Calu3 (cell line): ENCODE measurements around the gene MOXD1. TPM values are rescaled to one million over a fixed set of nuclear protein-coding genes. Genes with fewer than 3 reads are reported as not detected.

Experiments used
- BruUV-seq: library from RNA; stranded (reverse); fragments of 400-500 nt; replicated peaks from 2 replicates; lab custom pipeline; 2021; lab: Mats Ljungman, UMichigan
- CTCF ChIA-PET: fragments of 300-600 bp; sonication (Branson Sonifier 250); formaldehyde crosslinking; loops from one replicate; lab custom pipeline; 2022; ENCODE audit warnings: antibody characterized with exemption; lab: Charles Lee
- DNase-seq: peaks from one replicate; pipeline ENCODE4 v3.0.0; 2022
- H3K27ac Mint-ChIP-seq: one replicate; pipeline ENCODE4 v1.8.0; 2022; ENCODE audit warnings: mixed read lengths; ENCODE audit not compliant: unreplicated experiment
- H3K27me3 Mint-ChIP-seq: one replicate; pipeline ENCODE4 v1.8.0; 2022; ENCODE audit warnings: mixed read lengths; ENCODE audit not compliant: unreplicated experiment
- H3K36me3 Mint-ChIP-seq: one replicate; pipeline ENCODE4 v1.8.0; 2022; ENCODE audit warnings: mild to moderate bottlenecking, moderate library complexity, mixed read lengths; ENCODE audit not compliant: insufficient read depth, unreplicated experiment
- H3K4me1 Mint-ChIP-seq: one replicate; pipeline ENCODE4 v1.8.0; 2022; ENCODE audit warnings: mild to moderate bottlenecking, low read depth, mixed read lengths; ENCODE audit not compliant: unreplicated experiment
- H3K4me3 Mint-ChIP-seq: one replicate; pipeline ENCODE4 v1.8.0; 2022; ENCODE audit warnings: mild to moderate bottlenecking, low read depth, moderate library complexity, mixed read lengths; ENCODE audit not compliant: unreplicated experiment
- H3K9me3 Mint-ChIP-seq: one replicate; pipeline ENCODE4 v1.8.0; 2022; ENCODE audit warnings: low read depth, mixed read lengths; ENCODE audit not compliant: unreplicated experiment
- intact Hi-C: fragments of 100-400 bp; cut with micrococcal nuclease; formaldehyde crosslinking; loops from one replicate; pipeline ENCODE4 v1.10.0; 2022; ENCODE audit not compliant: unreplicated experiment
- total RNA-seq: library from RNA; stranded (reverse); gene quantifications from 2 replicates; pipeline ENCODE4 v1.2.3, GENCODE V29; 2022
- TF ChIP-seq, protein P1 (sequence below): fragments of 200-600 bp; IDR thresholded peaks from one replicate; pipeline ENCODE4 v1.8.0; 2022; ENCODE audit warnings: antibody characterized with exemption; ENCODE audit not compliant: unreplicated experiment

Gene MOXD1
- total RNA-seq, 1 experiment from 2014 or later, result 13.6 TPM

DNA sequence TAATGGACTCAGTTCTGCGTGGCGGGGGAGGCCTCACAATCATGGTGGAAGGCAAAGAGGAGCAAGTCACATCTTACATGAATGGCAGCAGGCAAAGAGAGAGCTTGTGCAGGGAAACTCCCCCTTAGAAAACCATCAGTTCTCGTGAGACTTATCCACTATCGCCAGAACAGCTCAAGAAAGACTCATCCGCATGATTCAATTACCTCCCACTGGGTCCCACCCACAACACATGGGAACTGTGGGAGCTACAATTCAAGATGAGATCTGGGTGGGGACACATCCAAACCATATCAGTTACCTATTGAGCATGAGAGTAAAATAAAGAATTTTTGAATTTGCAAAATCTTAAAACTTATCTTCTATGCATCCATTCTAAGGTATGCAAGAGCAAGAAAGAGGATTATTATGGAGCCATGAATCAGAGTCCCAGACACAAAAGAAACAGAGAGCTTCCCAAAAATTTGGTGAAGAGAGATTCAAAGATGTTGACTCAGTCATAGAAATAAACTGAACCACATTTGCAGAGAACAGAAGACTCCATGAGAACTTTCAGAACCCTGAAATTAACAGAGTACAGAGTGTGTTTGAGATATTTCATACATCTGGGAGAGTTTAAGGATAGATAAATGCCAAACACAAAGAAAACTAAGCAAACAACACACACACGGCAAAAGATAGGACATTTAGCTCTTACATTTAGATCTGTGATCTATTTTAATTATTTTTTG lies 17.1 kb upstream of the MOXD1 start:
- H3K27me3 Mint-ChIP-seq, result no peaks in the 10 kb centered on the region
- CTCF ChIA-PET, result no interaction called here
- DNase-seq, result no peak
- peaks cover 12% of the 10 kb centered on the region for H3K4me1 Mint-ChIP-seq
- H3K36me3 Mint-ChIP-seq, result no peaks in the 10 kb centered on the region
- no peak overlapping the region for H3K4me3 Mint-ChIP-seq
- intact Hi-C loops, result no loop called here
- no TSS peak for BruUV-seq
- TF ChIP-seq, protein P1, sequence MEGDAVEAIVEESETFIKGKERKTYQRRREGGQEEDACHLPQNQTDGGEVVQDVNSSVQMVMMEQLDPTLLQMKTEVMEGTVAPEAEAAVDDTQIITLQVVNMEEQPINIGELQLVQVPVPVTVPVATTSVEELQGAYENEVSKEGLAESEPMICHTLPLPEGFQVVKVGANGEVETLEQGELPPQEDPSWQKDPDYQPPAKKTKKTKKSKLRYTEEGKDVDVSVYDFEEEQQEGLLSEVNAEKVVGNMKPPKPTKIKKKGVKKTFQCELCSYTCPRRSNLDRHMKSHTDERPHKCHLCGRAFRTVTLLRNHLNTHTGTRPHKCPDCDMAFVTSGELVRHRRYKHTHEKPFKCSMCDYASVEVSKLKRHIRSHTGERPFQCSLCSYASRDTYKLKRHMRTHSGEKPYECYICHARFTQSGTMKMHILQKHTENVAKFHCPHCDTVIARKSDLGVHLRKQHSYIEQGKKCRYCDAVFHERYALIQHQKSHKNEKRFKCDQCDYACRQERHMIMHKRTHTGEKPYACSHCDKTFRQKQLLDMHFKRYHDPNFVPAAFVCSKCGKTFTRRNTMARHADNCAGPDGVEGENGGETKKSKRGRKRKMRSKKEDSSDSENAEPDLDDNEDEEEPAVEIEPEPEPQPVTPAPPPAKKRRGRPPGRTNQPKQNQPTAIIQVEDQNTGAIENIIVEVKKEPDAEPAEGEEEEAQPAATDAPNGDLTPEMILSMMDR, result no peak
- H3K9me3 Mint-ChIP-seq, result peaks cover 11% of the 10 kb centered on the region
- H3K27ac Mint-ChIP-seq, result no peak overlapping the region

DNA sequence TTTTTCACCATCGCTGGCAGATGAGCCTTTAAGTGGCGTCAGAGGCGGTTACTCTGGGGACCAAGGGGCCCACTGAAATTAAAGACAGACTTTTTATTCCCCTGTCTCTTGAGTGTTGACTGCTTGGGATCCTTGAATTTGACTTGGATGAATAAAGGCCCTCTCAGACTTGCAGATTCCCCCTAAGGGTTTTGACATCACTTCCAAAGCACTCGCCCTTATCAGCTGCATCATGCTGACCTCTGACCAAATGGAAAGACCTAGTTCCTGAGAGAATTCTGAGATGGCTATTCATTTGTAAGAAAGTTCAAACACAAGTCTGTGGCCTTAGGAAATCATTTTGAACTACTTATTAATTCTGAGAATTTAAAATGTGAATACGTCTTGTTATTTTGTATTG lies 13.5 kb upstream of the MOXD1 start:
- TF ChIP-seq, protein P1, result no peak
- Mint-ChIP-seq H3K27me3 (no peaks in the 10 kb centered on the region), H3K36me3 (no peaks in the 10 kb centered on the region), H3K4me1 (peaks cover 12% of the 10 kb centered on the region), H3K9me3 (peaks cover 7% of the 10 kb centered on the region), H3K4me3 (no peak overlapping the region), H3K27ac (no peak overlapping the region)
- no peak for DNase-seq
- CTCF ChIA-PET, result no interaction called here
- BruUV-seq, result no TSS peak
- intact Hi-C loops, result no loop called here

GRCh38 chr6:132414322-132414721 lies 13.0 kb upstream of the MOXD1 start:
- intact Hi-C loops, result no loop called here
- TF ChIP-seq, protein P1, result no peak
- Mint-ChIP-seq H3K36me3 (no peaks in the 10 kb centered on the region), H3K4me3 (no peak overlapping the region), H3K4me1 (peaks cover 12% of the 10 kb centered on the region), H3K27ac (no peak overlapping the region), H3K9me3 (peaks cover 3% of the 10 kb centered on the region), H3K27me3 (no peaks in the 10 kb centered on the region)
- BruUV-seq, result no TSS peak
- CTCF ChIA-PET, result no interaction called here
- no peak for DNase-seq

GRCh38 chr6:132413499-132413802 lies 12.2 kb upstream of the MOXD1 start:
- CTCF ChIA-PET, result no interaction called here

More at GRCh38 chr6:132413499-132413802, 12.2 kb upstream of the MOXD1 start:
- H3K4me1 Mint-ChIP-seq, result peaks cover 12% of the 10 kb centered on the region
- TF ChIP-seq, protein P1, result no peak
- no peak for DNase-seq
- no TSS peak for BruUV-seq
- H3K27me3 Mint-ChIP-seq, result no peaks in the 10 kb centered on the region
- no peak overlapping the region for H3K4me3 Mint-ChIP-seq
- no peaks in the 10 kb centered on the region for H3K36me3 Mint-ChIP-seq
- no peak overlapping the region for H3K27ac Mint-ChIP-seq
- intact Hi-C loops, result no loop called here
- H3K9me3 Mint-ChIP-seq, result peaks cover 1% of the 10 kb centered on the region
